GM18499 (cell line): ENCODE data around the gene MYO1E.

ENCODE experiments used
- ATAC-seq: cut with Tn5 transposase; IDR thresholded peaks from one replicate; pipeline ENCODE4 v1.9.1; 2021; ENCODE audit warnings: moderate number of reproducible peaks; ENCODE audit not compliant: insufficient read depth, unreplicated experiment

Gene MYO1E

GRCh38 chr15:59206623-59207183, 166.0 kb downstream of the MYO1E start, which contains the start of gene LDHAL6B:
LDHAL6B (plus strand) TSS chr15:59206843; CDS start chr15:59206941, 98 bp downstream.
- ATAC-seq, result no peak

GRCh38 chr15:59205839-59206622, 166.6 kb downstream of the MYO1E start:
- no peak for ATAC-seq

GRCh38 chr15:59203657-59204056, 169.0 kb downstream of the MYO1E start:
- ATAC-seq, result no peak

- no peak for ATAC-seq
Observed at GRCh38 chr15:59203008-59203407, 169.7 kb downstream of the MYO1E start.

DNA sequence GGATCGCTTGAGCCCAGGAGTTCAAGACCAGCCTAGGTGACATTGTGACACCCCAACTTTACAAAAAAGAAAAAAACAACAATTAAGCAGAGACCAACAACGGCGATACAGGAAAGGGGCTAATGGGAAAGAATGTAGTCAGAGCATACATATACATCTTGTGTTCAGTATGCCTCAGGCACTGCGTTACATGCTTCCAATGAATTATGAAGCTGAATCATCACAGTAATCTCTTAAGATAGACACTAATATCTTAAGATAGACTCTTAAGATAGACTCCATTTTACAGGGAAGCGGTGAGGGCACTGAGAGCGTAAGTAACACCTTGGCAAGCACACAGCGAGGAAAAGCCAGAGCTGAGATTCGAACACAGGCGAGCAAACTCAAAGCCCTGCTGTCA, 172.1 kb downstream of the MYO1E start:
- no peak for ATAC-seq

- ATAC-seq, result no peak
Observed at GRCh38 chr15:59199626-59200465, 172.8 kb downstream of the MYO1E start.

GRCh38 chr15:59197454-59197853, 175.2 kb downstream of the MYO1E start:
- no peak for ATAC-seq

GRCh38 chr15:59196416-59196815, 176.3 kb downstream of the MYO1E start:
- ATAC-seq, result no peak

DNA sequence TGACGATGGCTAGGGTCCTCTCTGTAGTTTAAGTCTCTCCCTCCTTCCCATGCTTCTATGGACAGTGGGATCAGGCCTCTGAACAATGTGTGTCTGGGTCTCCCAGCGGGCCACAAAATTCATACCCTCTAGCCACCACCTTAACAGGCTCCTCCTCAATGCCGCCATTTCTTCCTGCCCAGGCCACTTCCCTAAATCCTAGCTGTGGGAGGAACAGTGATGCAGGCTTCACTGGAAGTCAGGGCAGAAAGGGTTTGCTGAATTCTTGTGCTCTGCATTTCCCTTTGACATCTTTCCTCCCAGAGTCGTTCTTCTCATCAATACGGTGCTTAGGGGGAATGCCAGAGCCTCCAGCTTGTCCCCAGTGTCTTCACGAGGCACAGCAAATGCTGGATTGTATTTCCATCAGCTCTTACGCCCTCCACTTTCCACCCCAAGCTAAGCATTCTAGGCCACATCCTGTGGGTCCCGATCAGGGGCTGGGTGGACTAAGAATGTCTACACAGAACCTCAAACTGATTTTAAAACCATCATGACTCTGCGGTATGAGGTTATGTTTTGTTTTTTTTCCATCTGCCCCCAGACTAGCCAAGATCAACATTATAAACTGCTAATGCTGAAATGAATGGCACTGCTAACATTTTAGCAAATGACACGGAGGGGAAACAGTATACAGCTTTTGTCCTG, 177.9 kb downstream of the MYO1E start:
- ATAC-seq, result no peak

DNA sequence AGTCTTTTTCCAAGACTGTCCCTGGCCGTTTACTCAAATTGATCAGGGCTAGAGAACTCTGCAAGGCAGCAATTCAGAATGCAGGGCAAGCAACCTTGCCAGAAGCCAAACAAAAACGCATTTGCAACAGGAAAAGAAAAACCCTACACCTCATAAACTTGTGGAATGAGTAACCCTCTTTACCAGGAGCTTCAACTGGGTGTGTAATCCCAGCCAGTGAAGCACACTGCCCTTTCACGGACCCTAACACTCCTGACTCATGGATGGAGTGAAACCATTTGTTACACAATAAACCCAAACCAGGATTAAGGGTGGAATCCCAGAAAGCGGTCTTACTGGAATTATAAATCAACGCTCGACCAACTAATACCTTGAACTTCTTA, 180.8 kb downstream of the MYO1E start:
- no peak for ATAC-seq

DNA sequence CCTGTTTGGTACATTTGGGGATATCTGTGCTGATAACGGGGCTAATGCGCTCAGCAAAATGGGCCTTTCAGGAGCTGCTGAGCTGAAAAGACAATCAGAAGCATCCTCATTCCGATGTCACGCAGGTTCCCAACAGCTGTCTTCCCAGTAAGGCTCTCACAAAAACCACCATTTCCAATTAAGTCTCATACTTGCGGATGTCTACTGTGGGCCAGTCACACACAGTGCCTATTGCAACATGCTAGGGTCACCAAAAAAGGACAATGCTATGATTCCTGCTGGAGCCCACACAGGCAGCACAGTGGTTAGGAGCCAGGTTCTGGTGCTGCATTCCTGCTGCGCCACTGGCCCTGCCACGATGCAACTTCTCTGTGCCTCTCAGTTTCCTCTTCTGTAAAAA, 182.4 kb downstream of the MYO1E start:
- no peak for ATAC-seq

DNA sequence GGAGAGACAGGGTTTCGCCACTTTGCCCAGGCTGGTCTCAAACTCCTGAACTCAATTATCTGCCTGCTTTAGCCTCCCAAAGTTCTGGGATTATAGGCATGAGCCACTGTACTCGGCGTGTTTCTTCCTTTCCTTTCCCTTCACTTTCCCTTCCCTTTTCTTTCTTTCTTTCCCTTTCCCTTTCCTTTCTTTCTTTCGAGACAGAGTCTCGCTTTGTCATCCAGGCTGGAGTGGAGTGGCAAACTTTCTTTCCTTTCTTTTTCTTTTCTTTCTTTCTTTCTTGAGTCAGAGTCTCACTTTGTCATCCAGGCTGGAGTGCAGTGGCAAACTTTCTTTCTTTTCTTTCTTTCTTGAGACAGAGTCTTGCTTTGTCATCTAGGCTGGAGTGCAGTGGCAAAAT, 183.4 kb downstream of the MYO1E start:
- ATAC-seq, result no peak

DNA sequence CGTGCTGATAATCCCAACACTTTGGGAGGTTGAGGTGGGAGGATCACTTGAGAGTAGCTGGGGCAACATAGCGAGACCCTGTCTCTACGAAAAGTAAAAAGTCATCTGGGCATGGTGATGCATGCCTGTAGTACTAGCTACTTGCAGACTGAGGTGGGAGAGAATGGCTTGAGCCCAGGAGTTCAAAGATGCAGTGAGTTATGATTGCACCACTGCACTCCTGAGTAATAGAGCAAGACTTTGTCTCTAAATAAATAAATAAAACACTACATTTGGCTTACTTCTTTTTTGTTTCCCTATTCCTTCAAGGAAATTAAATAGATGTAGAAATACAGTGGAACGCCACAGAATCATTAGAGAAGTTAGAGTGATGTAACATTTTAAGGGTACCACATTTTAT, 186.2 kb downstream of the MYO1E start:
- ATAC-seq, result no peak

- no peak for ATAC-seq
Observed at GRCh38 chr15:59185725-59186124, 186.9 kb downstream of the MYO1E start.

- no peak for ATAC-seq
Observed at GRCh38 chr15:59180945-59181600, 191.6 kb downstream of the MYO1E start.

- no peak for ATAC-seq
Observed at GRCh38 chr15:59179717-59180116, 193.0 kb downstream of the MYO1E start.

- ATAC-seq, result no peak
Observed at GRCh38 chr15:59178151-59178695, 194.4 kb downstream of the MYO1E start.

DNA sequence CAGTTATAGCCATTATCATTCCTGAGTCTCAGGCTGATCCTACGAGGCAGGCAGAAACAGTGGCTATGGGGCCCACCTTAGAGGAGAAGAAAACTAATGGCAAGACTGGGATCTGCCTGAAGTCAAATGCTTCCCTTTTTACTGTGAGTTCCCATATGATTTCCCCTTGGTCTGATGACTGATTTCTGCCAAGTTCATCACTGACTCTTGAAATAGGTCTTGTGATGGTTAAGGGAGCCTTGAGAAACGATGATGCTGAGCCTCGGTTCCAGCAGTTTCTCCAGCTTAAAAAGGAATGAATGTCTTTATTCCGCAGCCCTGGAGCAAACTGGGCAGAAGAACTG, 195.4 kb downstream of the MYO1E start:
- ATAC-seq, result no peak

DNA sequence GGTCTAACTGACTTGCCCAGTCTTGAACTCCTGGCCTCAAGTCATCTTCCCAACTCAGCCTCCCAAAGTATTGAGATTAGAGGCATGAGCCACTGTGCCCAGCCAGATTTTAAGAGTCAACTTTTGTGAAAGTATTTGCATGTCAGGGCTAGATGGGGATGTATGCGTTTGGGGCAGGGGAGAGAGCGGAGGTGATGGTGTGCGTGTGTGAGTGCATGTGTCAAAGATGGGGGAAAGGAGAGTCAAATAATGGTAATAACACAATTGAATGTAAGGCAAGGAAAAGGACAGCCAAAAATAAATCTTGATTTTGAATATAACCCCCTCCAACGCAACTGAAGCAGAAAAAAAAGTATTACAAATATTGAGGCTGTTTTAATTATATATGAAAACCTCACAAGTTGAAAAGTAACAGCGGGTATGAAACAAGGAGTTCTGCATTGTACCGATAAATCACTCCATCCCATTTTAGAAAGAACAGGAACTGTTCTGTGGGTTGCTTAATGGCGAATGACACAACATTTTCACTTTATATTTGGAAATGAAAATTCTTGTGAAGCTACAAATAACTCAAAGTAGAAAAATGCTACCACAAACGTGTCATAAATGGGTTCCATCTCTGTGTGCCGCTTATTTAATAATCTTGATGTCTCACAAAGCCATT, 195.9 kb downstream of the MYO1E start:
- ATAC-seq, result no peak
